Sigmoid colon (tissue), 4 donors: ENCODE data around the gene PNKD.

Source experiments
- EP300 ChIP-seq, 4 donors: sonication (generic); formaldehyde crosslinking; IDR thresholded peaks; one replicate each; pipeline ENCODE4 v1.6.1; 2017; ENCODE audit warnings: antibody characterized with exemption in 4 of 4
- POLR2A ChIP-seq, 2 donors: fragments of 450-650 bp; IDR thresholded peaks; one replicate each; pipeline ENCODE4 v1.6.1; 2016; ENCODE audit warnings: antibody characterized with exemption in 2 of 2, mild to moderate bottlenecking in 2 of 2, moderate library complexity in 2 of 2
- POLR2AphosphoS5 ChIP-seq, 4 donors: sonication (generic); formaldehyde crosslinking; IDR thresholded peaks; one replicate each; pipeline ENCODE4 v1.6.1; 2017; ENCODE audit warnings: antibody characterized with exemption in 4 of 4
- TF ChIP-seq, protein P1 (sequence below), 4 experiments: fragments of 450-650 bp in 3 of 4; fragments of 200-600 bp in 1 of 4; IDR thresholded peaks; one replicate each; pipeline ENCODE4 v1.5.1; 2016 to 2019; ENCODE audit warnings: antibody characterized with exemption in 4 of 4, mild to moderate bottlenecking in 3 of 4, moderate library complexity in 2 of 4

DNA sequence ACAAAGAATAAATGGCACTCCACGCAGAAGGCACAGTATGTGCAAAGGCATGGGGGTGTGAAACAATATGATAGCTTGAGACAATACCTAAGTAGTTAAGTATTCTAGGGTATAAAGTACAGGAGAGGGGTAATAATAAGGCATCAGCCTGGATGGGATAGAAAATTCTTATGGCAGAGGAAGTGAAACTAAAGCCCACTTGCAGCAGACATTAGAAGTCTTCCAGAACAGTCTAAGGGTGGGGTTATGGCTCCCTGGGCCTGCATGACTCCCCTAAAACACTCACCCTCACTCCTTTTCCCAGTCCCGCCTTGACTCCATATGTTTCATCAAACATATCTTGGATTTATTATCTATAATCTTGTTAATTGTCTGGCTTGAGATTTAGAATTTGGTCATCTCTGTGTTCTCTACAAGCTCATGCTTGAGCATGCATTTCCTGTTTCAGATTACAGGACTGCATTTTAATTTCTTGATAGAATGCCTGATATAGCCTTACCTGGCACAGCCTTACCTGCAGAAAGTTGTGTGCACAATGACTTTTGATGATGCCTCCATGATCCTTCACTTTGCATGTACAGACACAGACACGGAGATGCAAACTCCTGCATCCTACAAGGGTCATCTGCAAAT, 50.5 kb downstream of the PNKD start:
- no peak for TF ChIP-seq POLR2A (IDR thresholded peaks at IDR 0.05)
- TF ChIP-seq POLR2AphosphoS5 (IDR thresholded peaks at IDR 0.05) = no peak
- TF ChIP-seq, protein P1, sequence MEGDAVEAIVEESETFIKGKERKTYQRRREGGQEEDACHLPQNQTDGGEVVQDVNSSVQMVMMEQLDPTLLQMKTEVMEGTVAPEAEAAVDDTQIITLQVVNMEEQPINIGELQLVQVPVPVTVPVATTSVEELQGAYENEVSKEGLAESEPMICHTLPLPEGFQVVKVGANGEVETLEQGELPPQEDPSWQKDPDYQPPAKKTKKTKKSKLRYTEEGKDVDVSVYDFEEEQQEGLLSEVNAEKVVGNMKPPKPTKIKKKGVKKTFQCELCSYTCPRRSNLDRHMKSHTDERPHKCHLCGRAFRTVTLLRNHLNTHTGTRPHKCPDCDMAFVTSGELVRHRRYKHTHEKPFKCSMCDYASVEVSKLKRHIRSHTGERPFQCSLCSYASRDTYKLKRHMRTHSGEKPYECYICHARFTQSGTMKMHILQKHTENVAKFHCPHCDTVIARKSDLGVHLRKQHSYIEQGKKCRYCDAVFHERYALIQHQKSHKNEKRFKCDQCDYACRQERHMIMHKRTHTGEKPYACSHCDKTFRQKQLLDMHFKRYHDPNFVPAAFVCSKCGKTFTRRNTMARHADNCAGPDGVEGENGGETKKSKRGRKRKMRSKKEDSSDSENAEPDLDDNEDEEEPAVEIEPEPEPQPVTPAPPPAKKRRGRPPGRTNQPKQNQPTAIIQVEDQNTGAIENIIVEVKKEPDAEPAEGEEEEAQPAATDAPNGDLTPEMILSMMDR (IDR thresholded peaks at IDR 0.05) = no peak
- TF ChIP-seq EP300 (IDR thresholded peaks at IDR 0.05) = no peak
